NCI-H2227 (cell line): Measurements from ENCODE around the gene CERT1.

ENCODE experiments used
- DNase-seq: peaks from one replicate; lab custom pipeline; 2025; ENCODE audit not compliant: unreplicated experiment; lab: John Stamatoyannopoulos, UW

CERT1 gene

GRCh38 chr5:75482482-75482881, 28.9 kb downstream of the CERT1 start:
- no peak for DNase-seq

- DNase-seq, result no peak
These were observed 30.4 kb downstream of the CERT1 start for GRCh38 chr5:75481024-75481423.

- no peak for DNase-seq
These were observed 36.1 kb downstream of the CERT1 start for GRCh38 chr5:75475364-75475763.

GRCh38 chr5:75473463-75473862, 38.0 kb downstream of the CERT1 start:
- DNase-seq, result no peak

GRCh38 chr5:75472973-75473372, 38.5 kb downstream of the CERT1 start:
- no peak for DNase-seq

- DNase-seq, result no peak
These were observed 40.2 kb downstream of the CERT1 start for GRCh38 chr5:75471193-75471592.

GRCh38 chr5:75469017-75469416, 42.4 kb downstream of the CERT1 start:
- DNase-seq, result no peak

- DNase-seq, result no peak
These were observed 42.8 kb downstream of the CERT1 start for GRCh38 chr5:75468593-75468992.

GRCh38 chr5:75466006-75466716, 45.3 kb downstream of the CERT1 start:
- DNase-seq, result no peak

GRCh38 chr5:75465480-75465879, 45.9 kb downstream of the CERT1 start:
- DNase-seq, result no peak

GRCh38 chr5:75463726-75464125, 47.7 kb downstream of the CERT1 start:
- no peak for DNase-seq

- DNase-seq, result no peak
These were observed 49.8 kb downstream of the CERT1 start for GRCh38 chr5:75461679-75462078.

- DNase-seq, result no peak
These were observed 50.4 kb downstream of the CERT1 start for GRCh38 chr5:75460942-75461610.

GRCh38 chr5:75460532-75460931, 50.9 kb downstream of the CERT1 start:
- no peak for DNase-seq

GRCh38 chr5:75457691-75458090, 53.7 kb downstream of the CERT1 start:
- DNase-seq, result no peak

- DNase-seq, result no peak
These were observed 54.3 kb downstream of the CERT1 start for GRCh38 chr5:75457161-75457560.

GRCh38 chr5:75450069-75450468, 61.4 kb downstream of the CERT1 start:
- no peak for DNase-seq

GRCh38 chr5:75446068-75446467, 65.4 kb downstream of the CERT1 start:
- DNase-seq, result no peak

GRCh38 chr5:75441560-75441959, 69.9 kb downstream of the CERT1 start:
- DNase-seq, result no peak

- DNase-seq, result no peak
These were observed 72.2 kb downstream of the CERT1 start for GRCh38 chr5:75439276-75439675.

GRCh38 chr5:75438722-75439121, 72.7 kb downstream of the CERT1 start:
- no peak for DNase-seq

- DNase-seq, result no peak
These were observed 76.3 kb downstream of the CERT1 start for GRCh38 chr5:75435096-75435495.
